Dermis microvascular lymphatic vessel endothelial cell (primary cell): Measurements from ENCODE around the gene KCTD5. TPM values are rescaled to one million over a fixed set of nuclear protein-coding genes. Genes with fewer than 3 reads are reported as not detected.
"Not testable (repeated sequence)": the region's sequence is repeated elsewhere in the genome, so short reads cannot be mapped to it uniquely, and the experiment has no call there.

Source experiments
- DNase-seq, 2 donors: peaks; one replicate each; pipeline versions ENCODE4 v3.0.0 to v3.0.0-alpha.2; 2010; ENCODE audit warnings: low read depth in 2 of 2
- total RNA-seq: library from RNA; depleted of rRNA; stranded (reverse); fragments of >200 nt; gene quantifications from 2 replicates; pipeline ENCODE4 v1.2.1, GENCODE V29; 2014

KCTD5 gene
- total RNA-seq, 1 donor from 2014 or later = 14.4 TPM

GRCh38 chr16:2721634-2722173 lies 39.4 kb downstream of the KCTD5 start:
- not testable (repeated sequence) for DNase-seq

- no peak for DNase-seq
These were observed 41.9 kb downstream of the KCTD5 start for GRCh38 chr16:2724088-2724676.

GRCh38 chr16:2724816-2725348 lies 42.6 kb downstream of the KCTD5 start:
- no peak for DNase-seq

GRCh38 chr16:2726923-2727322 lies 44.6 kb downstream of the KCTD5 start:
- DNase-seq = no peak

- DNase-seq = no peak
These were observed 45.7 kb downstream of the KCTD5 start for GRCh38 chr16:2728034-2728433.

- no peak for DNase-seq
These were observed 52.7 kb downstream of the KCTD5 start for GRCh38 chr16:2734844-2735515.

GRCh38 chr16:2736476-2737237 lies 54.3 kb downstream of the KCTD5 start:
- DNase-seq = no peak

GRCh38 chr16:2737238-2737605 lies 54.9 kb downstream of the KCTD5 start:
- no peak for DNase-seq

GRCh38 chr16:2737895-2738418 lies 55.6 kb downstream of the KCTD5 start:
- DNase-seq = no peak

GRCh38 chr16:2738615-2739014 lies 56.3 kb downstream of the KCTD5 start:
- no peak for DNase-seq

GRCh38 chr16:2739625-2740430 lies 57.5 kb downstream of the KCTD5 start:
- DNase-seq = no peak

GRCh38 chr16:2740476-2740875 lies 58.2 kb downstream of the KCTD5 start:
- no peak for DNase-seq

GRCh38 chr16:2741168-2741567 lies 58.8 kb downstream of the KCTD5 start:
- no peak for DNase-seq

GRCh38 chr16:2742323-2743006 lies 60.1 kb downstream of the KCTD5 start:
- no peak for DNase-seq

GRCh38 chr16:2743007-2743810 lies 60.9 kb downstream of the KCTD5 start:
- DNase-seq = no peak

GRCh38 chr16:2744711-2745110 lies 62.4 kb downstream of the KCTD5 start:
- DNase-seq = no peak

GRCh38 chr16:2745116-2745890 lies 63.0 kb downstream of the KCTD5 start:
- DNase-seq = no peak

- DNase-seq = no peak
These were observed 63.6 kb downstream of the KCTD5 start for GRCh38 chr16:2745961-2746360.
